ENCODE measurements around the gene OSBPL3.
A peak's percentile ranks its signal among the peaks of the same experiment; 100 is the strongest.
"Not testable (repeated sequence)": the region's sequence is repeated elsewhere in the genome, so short reads cannot be mapped to it uniquely, and the experiment has no call there.

The OSBPL3 gene

GRCh38 chr7:24802300-24802699 lies 177.7 kb downstream of the OSBPL3 start:
- ATAC-seq, result no peak
- Mint-ChIP-seq H3K27me3 (no peaks in the 10 kb centered on the region), H3K4me3 (no peak overlapping the region), H3K27ac (no peak overlapping the region), H3K9me3 (no peaks in the 10 kb centered on the region), H3K4me1 (no peaks in the 10 kb centered on the region), H3K36me3 (ENCODE audit: low read depth) (peaks cover 50% of the 10 kb centered on the region)
- DNase-seq, result no peak

- ATAC-seq, result no peak
- Mint-ChIP-seq H3K27ac (no peak overlapping the region), H3K36me3 (ENCODE audit: low read depth) (peaks cover 52% of the 10 kb centered on the region), H3K4me1 (no peaks in the 10 kb centered on the region), H3K27me3 (no peaks in the 10 kb centered on the region), H3K4me3 (no peak overlapping the region), H3K9me3 (no peaks in the 10 kb centered on the region)
- DNase-seq, result no peak
These were observed 178.1 kb downstream of the OSBPL3 start for GRCh38 chr7:24801883-24802282.

GRCh38 chr7:24800667-24801066 lies 179.3 kb downstream of the OSBPL3 start:
- Mint-ChIP-seq H3K27ac (no peak overlapping the region), H3K9me3 (no peaks in the 10 kb centered on the region), H3K36me3 (ENCODE audit: low read depth) (peaks cover 55% of the 10 kb centered on the region), H3K27me3 (no peaks in the 10 kb centered on the region), H3K4me1 (peaks cover 3% of the 10 kb centered on the region), H3K4me3 (no peak overlapping the region)
- DNase-seq, result no peak
- no peak for ATAC-seq

GRCh38 chr7:24800073-24800472 lies 179.9 kb downstream of the OSBPL3 start:
- Mint-ChIP-seq H3K36me3 (ENCODE audit: low read depth) (peaks cover 56% of the 10 kb centered on the region), H3K27me3 (no peaks in the 10 kb centered on the region)
- no peak for ATAC-seq

GRCh38 chr7:24799506-24799905 lies 180.5 kb downstream of the OSBPL3 start:
- Mint-ChIP-seq H3K27me3 (no peaks in the 10 kb centered on the region), H3K4me3 (no peak overlapping the region), H3K4me1 (peaks cover 8% of the 10 kb centered on the region), H3K36me3 (ENCODE audit: low read depth) (peaks cover 52% of the 10 kb centered on the region), H3K27ac (no peak overlapping the region), H3K9me3 (no peaks in the 10 kb centered on the region)
- DNase-seq (no peak), ATAC-seq (no peak)

More at GRCh38 chr7:24800073-24800472, 179.9 kb downstream of the OSBPL3 start:
- Mint-ChIP-seq H3K4me1 (peaks cover 3% of the 10 kb centered on the region), H3K9me3 (no peaks in the 10 kb centered on the region), H3K27ac (no peak overlapping the region), H3K4me3 (no peak overlapping the region)
- no peak for DNase-seq

- ATAC-seq, result no peak
- peaks cover 14% of the 10 kb centered on the region for H3K4me1 Mint-ChIP-seq
- H3K27me3 Mint-ChIP-seq, result no peaks in the 10 kb centered on the region
- H3K27ac Mint-ChIP-seq, result no peak overlapping the region
- peaks cover 43% of the 10 kb centered on the region for H3K36me3 Mint-ChIP-seq (ENCODE audit: low read depth)
- H3K9me3 Mint-ChIP-seq, result no peaks in the 10 kb centered on the region
- no peak overlapping the region for H3K4me3 Mint-ChIP-seq
- DNase-seq, result no peak
These were observed 181.7 kb downstream of the OSBPL3 start for GRCh38 chr7:24798261-24798660.

GRCh38 chr7:24797270-24797669 lies 182.7 kb downstream of the OSBPL3 start:
- H3K4me1 Mint-ChIP-seq, result peaks cover 14% of the 10 kb centered on the region
- ATAC-seq, result no peak
- H3K36me3 Mint-ChIP-seq (ENCODE audit: low read depth), result peaks cover 35% of the 10 kb centered on the region
- H3K27ac Mint-ChIP-seq, result no peak overlapping the region
- H3K9me3 Mint-ChIP-seq, result no peaks in the 10 kb centered on the region
- no peak overlapping the region for H3K4me3 Mint-ChIP-seq
- H3K27me3 Mint-ChIP-seq, result no peaks in the 10 kb centered on the region
- no peak for DNase-seq

- ATAC-seq (no peak), DNase-seq (no peak)
- Mint-ChIP-seq H3K27me3 (no peaks in the 10 kb centered on the region), H3K36me3 (ENCODE audit: low read depth) (peaks cover 19% of the 10 kb centered on the region), H3K4me1 (peaks cover 14% of the 10 kb centered on the region), H3K27ac (no peak overlapping the region), H3K4me3 (no peak overlapping the region), H3K9me3 (no peaks in the 10 kb centered on the region)
These were observed 184.6 kb downstream of the OSBPL3 start for GRCh38 chr7:24795407-24795767.

GRCh38 chr7:24794751-24795406 lies 185.1 kb downstream of the OSBPL3 start:
- not testable (repeated sequence) for H3K27ac Mint-ChIP-seq, ATAC-seq

GRCh38 chr7:24793982-24794648 lies 185.9 kb downstream of the OSBPL3 start:
- ATAC-seq (no peak), DNase-seq (no peak)
- Mint-ChIP-seq H3K27me3 (no peaks in the 10 kb centered on the region), H3K9me3 (no peaks in the 10 kb centered on the region), H3K27ac (peak overlapping the region; percentile 32), H3K4me1 (peaks cover 14% of the 10 kb centered on the region), H3K4me3 (no peak overlapping the region), H3K36me3 (ENCODE audit: low read depth) (peaks cover 18% of the 10 kb centered on the region)

More at GRCh38 chr7:24794751-24795406, 185.1 kb downstream of the OSBPL3 start:
- H3K27me3 Mint-ChIP-seq, H3K4me3 Mint-ChIP-seq, H3K9me3 Mint-ChIP-seq, DNase-seq: not testable (repeated sequence)
- Mint-ChIP-seq H3K36me3 (ENCODE audit: low read depth) (peaks cover 18% of the 10 kb centered on the region), H3K4me1 (peaks cover 14% of the 10 kb centered on the region)

GRCh38 chr7:24788961-24789576 lies 190.9 kb downstream of the OSBPL3 start:
- no peaks in the 10 kb centered on the region for H3K27me3 Mint-ChIP-seq
- peaks cover 1% of the 10 kb centered on the region for H3K9me3 Mint-ChIP-seq
- H3K4me1 Mint-ChIP-seq, result peaks cover 8% of the 10 kb centered on the region
- DNase-seq, result no peak
- H3K4me3 Mint-ChIP-seq, result no peak overlapping the region
- peaks cover 5% of the 10 kb centered on the region for H3K36me3 Mint-ChIP-seq (ENCODE audit: low read depth)
- H3K27ac Mint-ChIP-seq, result no peak overlapping the region
- no peak for ATAC-seq

GRCh38 chr7:24788075-24788474 lies 191.9 kb downstream of the OSBPL3 start:
- DNase-seq (no peak), ATAC-seq (no peak)
- H3K4me3 Mint-ChIP-seq, result no peak overlapping the region
- H3K4me1 Mint-ChIP-seq, result peaks cover 6% of the 10 kb centered on the region
- no peaks in the 10 kb centered on the region for H3K27me3 Mint-ChIP-seq
- no peak overlapping the region for H3K27ac Mint-ChIP-seq
- H3K36me3 Mint-ChIP-seq (ENCODE audit: low read depth), result peaks cover 11% of the 10 kb centered on the region
- peaks cover 11% of the 10 kb centered on the region for H3K9me3 Mint-ChIP-seq

GRCh38 chr7:24786941-24787340 lies 193.0 kb downstream of the OSBPL3 start:
- peaks cover 11% of the 10 kb centered on the region for H3K36me3 Mint-ChIP-seq (ENCODE audit: low read depth)
- DNase-seq (no peak), ATAC-seq (peak; percentile 85)
- no peak overlapping the region for H3K4me3 Mint-ChIP-seq
- no peaks in the 10 kb centered on the region for H3K27me3 Mint-ChIP-seq
- peak overlapping the region; percentile 44 for H3K27ac Mint-ChIP-seq
- H3K4me1 Mint-ChIP-seq, result peaks cover 6% of the 10 kb centered on the region
- H3K9me3 Mint-ChIP-seq, result peaks cover 16% of the 10 kb centered on the region

- Mint-ChIP-seq H3K4me1 (peaks cover 6% of the 10 kb centered on the region), H3K27me3 (no peaks in the 10 kb centered on the region), H3K36me3 (ENCODE audit: low read depth) (peaks cover 11% of the 10 kb centered on the region), H3K9me3 (peaks cover 16% of the 10 kb centered on the region), H3K4me3 (no peak overlapping the region), H3K27ac (no peak overlapping the region)
- ATAC-seq, result no peak
- DNase-seq, result no peak
These were observed 193.7 kb downstream of the OSBPL3 start for GRCh38 chr7:24786306-24786705.

- DNase-seq (no peak), ATAC-seq (no peak)
- H3K27ac Mint-ChIP-seq, result no peak overlapping the region
- no peak overlapping the region for H3K4me3 Mint-ChIP-seq
- H3K9me3 Mint-ChIP-seq, result peaks cover 16% of the 10 kb centered on the region
- peaks cover 11% of the 10 kb centered on the region for H3K36me3 Mint-ChIP-seq (ENCODE audit: low read depth)
- H3K27me3 Mint-ChIP-seq, result no peaks in the 10 kb centered on the region
- H3K4me1 Mint-ChIP-seq, result peaks cover 6% of the 10 kb centered on the region
These were observed 195.7 kb downstream of the OSBPL3 start for GRCh38 chr7:24784277-24784676.

Measured in activated naive CD8-positive, alpha-beta T cell treated with anti-CD3 and anti-CD28 coated beads, Interleukin-2, amount 50 U/mL, for 24 hours (primary cell).